IMR-90 (cell line): Measurements from ENCODE around the gene PARP16. TPM values are rescaled to one million over a fixed set of nuclear protein-coding genes. Genes with fewer than 3 reads are reported as not detected.

ENCODE experiments used
- ATAC-seq: fragments of 200-7000 bp; cut with Tn5 transposase; 2 replicates; pipeline ENCODE4 v1.9.1; 2020; ENCODE audit warnings: low read depth, mild to moderate bottlenecking, moderate library complexity
- BruUV-seq: library from RNA; stranded (reverse); fragments of 400-500 nt; replicated peaks from 2 replicates; lab custom pipeline; 2021; lab: Mats Ljungman, UMichigan
- CTCF ChIA-PET: fragments of 300-600 bp; formaldehyde crosslinking; extraction: SDS; loops from one replicate; lab custom pipeline; 2021; ENCODE audit warnings: antibody characterized with exemption; lab: Yijun Ruan, JAX
- POLR2A ChIA-PET: fragments of 300-600 bp; sonication (Branson Sonifier 250); formaldehyde crosslinking; loops from one replicate; lab custom pipeline; 2022; ENCODE audit warnings: antibody characterized with exemption; ENCODE audit not compliant: unreplicated experiment; lab: Charles Lee
- DNase-seq: peaks from one replicate; pipeline ENCODE4 v3.0.0; 2013
- H2AFZ ChIP-seq: replicated peaks from 2 replicates; pipeline ENCODE3; 2013; ENCODE audit warnings: low read length, mild to moderate bottlenecking; ENCODE audit not compliant: poor library complexity
- H2AK5ac ChIP-seq: 2 replicates; pipeline ENCODE4 v1.6.1; 2013; ENCODE audit warnings: low read depth, low read length, inconsistent platforms
- H2AK9ac ChIP-seq: replicated peaks from 2 replicates; pipeline ENCODE3; 2013; ENCODE audit warnings: mild to moderate bottlenecking, low read depth, low read length, moderate library complexity; ENCODE audit not compliant: poor library complexity
- H2BK120ac ChIP-seq: 2 replicates; pipeline ENCODE4 v1.6.1; 2013; ENCODE audit warnings: low read depth, low read length, inconsistent platforms
- H2BK15ac ChIP-seq: 3 replicates; pipeline ENCODE4 v1.6.1; 2013; ENCODE audit warnings: low read depth, low read length, inconsistent platforms
- H2BK20ac ChIP-seq: 2 replicates; pipeline ENCODE4 v1.6.1; 2013; ENCODE audit warnings: low read depth, mild to moderate bottlenecking, inconsistent platforms, low read length, moderate library complexity
- H2BK5ac ChIP-seq: 2 replicates; pipeline ENCODE4 v1.6.1; 2013; ENCODE audit warnings: mild to moderate bottlenecking, low read depth, low read length, inconsistent platforms; ENCODE audit not compliant: poor library complexity, severe bottlenecking
- H3K14ac ChIP-seq: replicated peaks from 2 replicates; pipeline ENCODE4 v1.6.1; 2013; ENCODE audit warnings: low read depth, low read length, inconsistent platforms
- H3K18ac ChIP-seq: 2 replicates; pipeline ENCODE4 v1.6.1; 2013; ENCODE audit warnings: low read depth, low read length, control low read depth
- H3K23ac ChIP-seq: 2 replicates; pipeline ENCODE4 v1.6.1; 2013; ENCODE audit warnings: low read depth, low read length, inconsistent platforms
- H3K27ac ChIP-seq: 2 replicates; pipeline ENCODE4 v1.5.1; 2013; ENCODE audit warnings: mild to moderate bottlenecking, control low read depth, low read length; ENCODE audit not compliant: insufficient read depth
- H3K27me3 ChIP-seq: 2 replicates; pipeline ENCODE4 v1.6.1; 2013; ENCODE audit warnings: low read length; ENCODE audit not compliant: control insufficient read depth, insufficient read depth
- H3K36me3 ChIP-seq: 2 replicates; pipeline ENCODE4 v1.6.1; 2013; ENCODE audit warnings: low read length, mixed read lengths; ENCODE audit not compliant: control insufficient read depth, insufficient read depth
- H3K4ac ChIP-seq: 2 replicates; pipeline ENCODE4 v1.6.1; 2013; ENCODE audit warnings: low read depth, low read length, inconsistent platforms
- H3K4me1 ChIP-seq: 2 replicates; pipeline ENCODE4 v1.6.1; 2013; ENCODE audit warnings: low read length, mixed read lengths; ENCODE audit not compliant: control insufficient read depth, insufficient read depth
- H3K4me2 ChIP-seq: 2 replicates; pipeline ENCODE4 v1.6.1; 2013; ENCODE audit warnings: low read depth, mild to moderate bottlenecking, control low read depth, low read length, moderate library complexity
- H3K4me3 ChIP-seq: 2 replicates; pipeline ENCODE4 v1.5.1; 2013; ENCODE audit warnings: low read depth, mild to moderate bottlenecking, control low read depth, low read length, moderate library complexity; ENCODE audit not compliant: insufficient read depth
- H3K56ac ChIP-seq: 2 replicates; pipeline ENCODE4 v1.6.1; 2013; ENCODE audit warnings: low read length, inconsistent platforms; ENCODE audit not compliant: insufficient read depth; ENCODE audit errors: extremely low read depth
- H3K79me1 ChIP-seq, 2 experiments: 2 replicates each; pipeline ENCODE4 v1.6.1; 2013; ENCODE audit warnings: low read length in 2 of 2, inconsistent platforms in 1 of 2, low read depth in 1 of 2
- H3K9ac ChIP-seq: 2 replicates; pipeline ENCODE4 v1.6.1; 2013; ENCODE audit warnings: low read depth, low read length, control low read depth
- H3K9me1 ChIP-seq: 2 replicates; pipeline ENCODE4 v1.6.1; 2013; ENCODE audit warnings: low read length, inconsistent platforms; ENCODE audit not compliant: insufficient read depth
- H3K9me3 ChIP-seq: 2 replicates; pipeline ENCODE4 v1.6.1; 2013; ENCODE audit warnings: low read length; ENCODE audit not compliant: control insufficient read depth, insufficient read depth
- H4K20me1 ChIP-seq: 2 replicates; pipeline ENCODE4 v1.6.1; 2013; ENCODE audit warnings: low read length, inconsistent platforms; ENCODE audit not compliant: insufficient read depth
- H4K5ac ChIP-seq: 2 replicates; pipeline ENCODE4 v1.6.1; 2013; ENCODE audit warnings: mild to moderate bottlenecking, low read depth, low read length, control low read depth
- H4K8ac ChIP-seq, 2 experiments: 2 replicates each; pipeline ENCODE4 v1.6.1; 2013; ENCODE audit warnings: low read depth in 2 of 2, low read length in 2 of 2, control low read depth in 1 of 2, inconsistent platforms in 1 of 2
- H4K91ac ChIP-seq: 2 replicates; pipeline ENCODE4 v1.6.1; 2013; ENCODE audit warnings: low read depth, low read length, inconsistent platforms; ENCODE audit not compliant: insufficient read depth
- BHLHE40 ChIP-seq: fragments of 150-350 bp; IDR thresholded peaks from 2 replicates; pipeline ENCODE4 v1.6.1; 2016; ENCODE audit warnings: mild to moderate bottlenecking, low read depth, low read length
- CEBPB ChIP-seq: IDR thresholded peaks from 2 replicates; pipeline ENCODE4 v1.6.1; 2012; ENCODE audit warnings: low read depth, low read length, improper control_type of control experiment
- CTCF ChIP-seq: conservative IDR thresholded peaks from 2 replicates; pipeline ENCODE4 v1.5.1; 2012; ENCODE audit warnings: mild to moderate bottlenecking, low read depth, low read length, improper control_type of control experiment
- ELK1 ChIP-seq: fragments of 150-350 bp; IDR thresholded peaks from 2 replicates; pipeline ENCODE4 v1.6.1; 2016; ENCODE audit warnings: low read depth, mild to moderate bottlenecking, low read length, moderate library complexity, borderline replicate concordance
- FOS ChIP-seq: fragments of 150-350 bp; IDR thresholded peaks from 2 replicates; pipeline ENCODE4 v1.6.1; 2016; ENCODE audit warnings: low read depth, low read length
- MAFK ChIP-seq: IDR thresholded peaks from 2 replicates; pipeline ENCODE4 v1.6.1; 2012; ENCODE audit warnings: low read depth, low read length, improper control_type of control experiment
- MAZ ChIP-seq: IDR thresholded peaks from 2 replicates; pipeline ENCODE4 v1.6.1; 2012; ENCODE audit warnings: low read depth, mild to moderate bottlenecking, low read length, improper control_type of control experiment, moderate library complexity, borderline replicate concordance
- MXI1 ChIP-seq: IDR thresholded peaks from 2 replicates; pipeline ENCODE4 v1.6.1; 2012; ENCODE audit warnings: low read depth, mild to moderate bottlenecking, low read length, moderate library complexity, borderline replicate concordance
- NFE2L2 ChIP-seq: fragments of 150-350 bp; IDR thresholded peaks from 2 replicates; pipeline ENCODE4 v1.6.1; 2016; ENCODE audit warnings: low read depth, mild to moderate bottlenecking, low read length
- RCOR1 ChIP-seq: IDR thresholded peaks from 2 replicates; pipeline ENCODE4 v1.6.1; 2012; ENCODE audit warnings: mild to moderate bottlenecking, low read length, improper control_type of control experiment; ENCODE audit not compliant: insufficient replicate concordance
- SMC3 ChIP-seq: fragments of 150-350 bp; IDR thresholded peaks from 2 replicates; pipeline ENCODE4 v1.6.1; 2016; ENCODE audit warnings: low read depth, mild to moderate bottlenecking, antibody characterized with exemption, low read length, moderate library complexity
- USF2 ChIP-seq: fragments of 150-350 bp; IDR thresholded peaks from 2 replicates; pipeline ENCODE4 v1.6.1; 2017; ENCODE audit warnings: mild to moderate bottlenecking, antibody characterized with exemption, low read length, low read depth
- WGBS, 2 experiments: methylation state at CpG; one replicate each; pipeline versions ENCODE4 v1.1.5 to v1.1.7; 2013; ENCODE audit warnings: missing lambda C conversion rate in 2 of 2; ENCODE audit not compliant: insufficient read length in 1 of 2; ENCODE audit errors: extremely low coverage in 2 of 2; 5-methylcytosine and 5-hydroxymethylcytosine counted together
- dilution Hi-C: fragments of 300-500 bp; cut with HindIII; formaldehyde crosslinking; loops from one replicate; pipeline ENCODE4 v1.14.3; 2018; ENCODE audit warnings: low sequenced_read_pairs; ENCODE audit not compliant: unreplicated experiment
- in situ Hi-C: fragments of 300-500 bp; cut with MboI; formaldehyde crosslinking; loops from 3 replicates; pipeline ENCODE4 v1.14.3; 2019; ENCODE audit warnings: low sequenced_read_pairs, inconsistent platforms, mixed read lengths
- intact Hi-C: fragments of 100-400 bp; cut with micrococcal nuclease; formaldehyde crosslinking; loops from 2 replicates; pipeline ENCODE4 v1.10.0; 2022
- polyA plus RNA-seq, 3 experiments: library from polyadenylated mRNA; depleted of rRNA; stranded (reverse); fragments of >200 nt; gene quantifications; 2 replicates each; pipeline ENCODE4 v1.2.3, GENCODE V29; 2012; ENCODE audit warnings: low replicate concordance in 1 of 3
- total RNA-seq: library from RNA; depleted of rRNA; stranded (reverse); fragments of >200 nt; gene quantifications from 2 replicates; pipeline ENCODE4 v1.2.3, GENCODE V29; 2012

PARP16 gene
- total and polyA plus RNA-seq, 2 of the 4 experiments (the other 2 are of a cell fraction), result 1.3 to 5.0 TPM

GRCh38 chr15:65217526-65218482, 68.9 kb downstream of the PARP16 start:
- H3K79me1 ChIP-seq, result no peaks in the 10 kb centered on the region
- intact Hi-C loops, result no loop called here
- CTCF ChIA-PET, result interaction anchor here (0.7 kb wide), 1 partner anchor 39 kb away, joined by 3 read pairs; no protein-coding TSS in a partner anchor
- DNase-seq (no peak), ATAC-seq (no peak)
- H2BK20ac ChIP-seq, result no peak overlapping the region
- no peak overlapping the region for H3K14ac ChIP-seq
- H3K27me3 ChIP-seq, result peaks cover 22% of the 10 kb centered on the region
- H3K9me1 ChIP-seq, result no peaks in the 10 kb centered on the region
- H3K4me2 ChIP-seq, result no peak overlapping the region
- no peak overlapping the region for H4K5ac ChIP-seq
- dilution Hi-C loops, result no loop called here
- no peaks in the 10 kb centered on the region for H4K20me1 ChIP-seq
- H3K36me3 ChIP-seq, result no peaks in the 10 kb centered on the region
- no peak overlapping the region for H2BK5ac ChIP-seq
- no peak overlapping the region for H3K23ac ChIP-seq
- H2AFZ ChIP-seq, result no peak overlapping the region
- no peak overlapping the region for H3K4me3 ChIP-seq
- H2AK5ac ChIP-seq, result no peak overlapping the region
- no TSS peak for BruUV-seq
- no peak overlapping the region for H3K9ac ChIP-seq
- no peak overlapping the region for H3K4ac ChIP-seq
- H4K91ac ChIP-seq, result no peak overlapping the region
- no peak overlapping the region for H2BK120ac ChIP-seq
- H3K4me1 ChIP-seq, result no peaks in the 10 kb centered on the region
- in situ Hi-C loops, result no loop called here
- POLR2A ChIA-PET, result no interaction called here
- 75% methylated on average over 3 of the region's 10 CpGs; no CpG with 5 or more reads in 1 of the 2 experiments for WGBS, 2 experiments
- TF ChIP-seq ELK1 (no peak), CEBPB (no peak), MAFK (no peak), SMC3 (no peak), MXI1 (no peak), MAZ (no peak), NFE2L2 (no peak), CTCF (no peak), RCOR1 (no peak), FOS (no peak), BHLHE40 (no peak), USF2 (no peak)
- H3K27ac ChIP-seq, result no peak overlapping the region
- H4K8ac ChIP-seq, result no peak overlapping the region
- H3K56ac ChIP-seq, result no peak overlapping the region
- no peak overlapping the region for H3K18ac ChIP-seq
- H3K9me3 ChIP-seq, result no peaks in the 10 kb centered on the region
- H2AK9ac ChIP-seq, result no peak overlapping the region
- no peak overlapping the region for H2BK15ac ChIP-seq
